ENCODE results near the gene EMSY. TPM values are rescaled to one million over a fixed set of nuclear protein-coding genes. Genes with fewer than 3 reads are reported as not detected.

Gene EMSY
- total and polyA plus RNA-seq, 12 donors: 7.0 to 48.0 (median 16.4) TPM

GRCh38 chr11:76445121-76446084 is 585 bp downstream of the EMSY start:
- 0% methylated on average over 15 to 56 of the region's 56 CpGs for WGBS, 4 donors

GRCh38 chr11:76448506-76448905 is 3.7 kb downstream of the EMSY start:
- intact Hi-C loops (cut with DNase I): loop anchor here in 1 of 2 donors (10.0 kb wide), 1 partner anchor 234 kb away; no protein-coding TSS in a partner anchor
- no peak for DNase-seq
- Histone ChIP-seq H3K4me3 (no peak overlapping the region), H3K4me1 (replicated peaks in 1 of 2) (peaks cover 11 to 14% of the 10 kb centered on the region in 2 donors), H3K27me3 (no peaks in the 10 kb centered on the region), H3K36me3 (replicated peaks in 1 of 2) (peaks cover 0 to 18% of the 10 kb centered on the region in 2 donors), H3K9me3 (replicated peaks in 1 of 3) (no peaks in the 10 kb centered on the region), H3K27ac (no peak overlapping the region)
- TF ChIP-seq, protein P1, sequence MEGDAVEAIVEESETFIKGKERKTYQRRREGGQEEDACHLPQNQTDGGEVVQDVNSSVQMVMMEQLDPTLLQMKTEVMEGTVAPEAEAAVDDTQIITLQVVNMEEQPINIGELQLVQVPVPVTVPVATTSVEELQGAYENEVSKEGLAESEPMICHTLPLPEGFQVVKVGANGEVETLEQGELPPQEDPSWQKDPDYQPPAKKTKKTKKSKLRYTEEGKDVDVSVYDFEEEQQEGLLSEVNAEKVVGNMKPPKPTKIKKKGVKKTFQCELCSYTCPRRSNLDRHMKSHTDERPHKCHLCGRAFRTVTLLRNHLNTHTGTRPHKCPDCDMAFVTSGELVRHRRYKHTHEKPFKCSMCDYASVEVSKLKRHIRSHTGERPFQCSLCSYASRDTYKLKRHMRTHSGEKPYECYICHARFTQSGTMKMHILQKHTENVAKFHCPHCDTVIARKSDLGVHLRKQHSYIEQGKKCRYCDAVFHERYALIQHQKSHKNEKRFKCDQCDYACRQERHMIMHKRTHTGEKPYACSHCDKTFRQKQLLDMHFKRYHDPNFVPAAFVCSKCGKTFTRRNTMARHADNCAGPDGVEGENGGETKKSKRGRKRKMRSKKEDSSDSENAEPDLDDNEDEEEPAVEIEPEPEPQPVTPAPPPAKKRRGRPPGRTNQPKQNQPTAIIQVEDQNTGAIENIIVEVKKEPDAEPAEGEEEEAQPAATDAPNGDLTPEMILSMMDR (IDR thresholded peaks at IDR 0.05): no peak
- no peak for TF ChIP-seq POLR2A (IDR thresholded peaks at IDR 0.05)
- 58 to 68% (median 63%) methylated on average over 2 of the region's 2 CpGs for WGBS, 4 donors

More at GRCh38 chr11:76445121-76446084, 585 bp downstream of the EMSY start:
- intact Hi-C loops (cut with DNase I): loop anchor here in 1 of 2 donors (10.0 kb wide), 1 partner anchor 231 kb away; no protein-coding TSS in a partner anchor
- Histone ChIP-seq H3K4me3 (peak overlapping the region; percentile 85 to 97 (median 90)), H3K9me3 (replicated peaks in 1 of 3) (no peaks in the 10 kb centered on the region), H3K36me3 (replicated peaks in 1 of 2) (peaks cover 0 to 8% of the 10 kb centered on the region in 2 donors), H3K27ac (peak overlapping the region; percentile 71 to 95 (median 91)), H3K27me3 (no peaks in the 10 kb centered on the region), H3K4me1 (replicated peaks in 1 of 2) (peaks cover 11 to 21% of the 10 kb centered on the region in 2 donors)
- TF ChIP-seq, protein P1 (IDR thresholded peaks at IDR 0.05): peak in 3 of 6 experiments; percentile 6 to 26 (median 13)
- TF ChIP-seq POLR2A (IDR thresholded peaks at IDR 0.05): peak in 1 of 2 donors; percentile 78
- DNase-seq: peak; percentile 75 to 90 (median 85)

DNA sequence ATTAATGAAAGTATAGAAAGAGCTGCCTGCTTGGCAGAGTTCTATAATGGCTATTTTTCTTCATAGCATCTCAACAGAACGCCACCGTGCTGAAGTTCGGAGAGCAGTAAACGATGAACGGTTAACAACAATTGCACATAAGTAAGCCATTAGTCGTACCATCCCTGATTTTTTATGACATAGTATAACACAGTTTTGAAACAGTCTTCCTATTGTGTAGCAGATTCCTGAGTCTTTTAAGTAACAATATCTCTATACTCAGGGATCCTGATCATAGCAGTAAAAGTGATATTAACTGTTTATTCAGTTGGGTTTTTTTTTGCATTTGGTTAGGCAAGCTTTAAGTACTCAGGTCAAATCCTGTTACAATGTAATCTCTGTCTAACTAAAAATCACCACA is 8.4 kb downstream of the EMSY start:
- no peak overlapping the region for H3K4me3 ChIP-seq
- H3K27me3 ChIP-seq: no peaks in the 10 kb centered on the region
- peaks cover 0 to 11% of the 10 kb centered on the region in 2 donors for H3K36me3 ChIP-seq (replicated peaks in 1 of 2)
- intact Hi-C loops (cut with DNase I): no loop called here
- 87 to 93% (median 89%) methylated on average over 6 of the region's 6 CpGs for WGBS, 4 donors
- no peak overlapping the region for H3K27ac ChIP-seq
- no peaks in the 10 kb centered on the region for H3K9me3 ChIP-seq (replicated peaks in 1 of 3)
- TF ChIP-seq, protein P1 (IDR thresholded peaks at IDR 0.05): no peak
- TF ChIP-seq POLR2A (IDR thresholded peaks at IDR 0.05): no peak
- no peaks in the 10 kb centered on the region for H3K4me1 ChIP-seq (replicated peaks in 1 of 2)
- DNase-seq: no peak

GRCh38 chr11:76455331-76455730 is 10.5 kb downstream of the EMSY start:
- Histone ChIP-seq H3K4me1 (replicated peaks in 1 of 2) (no peaks in the 10 kb centered on the region), H3K36me3 (replicated peaks in 1 of 2) (peaks cover 0 to 14% of the 10 kb centered on the region in 2 donors), H3K27ac (no peak overlapping the region), H3K4me3 (no peak overlapping the region), H3K9me3 (replicated peaks in 1 of 3) (no peaks in the 10 kb centered on the region), H3K27me3 (no peaks in the 10 kb centered on the region)
- no peak for DNase-seq
- TF ChIP-seq POLR2A (IDR thresholded peaks at IDR 0.05): no peak
- intact Hi-C loops (cut with DNase I): no loop called here
- WGBS, 4 donors: 64 to 77% (median 74%) methylated on average over 2 of the region's 2 CpGs

Data from adrenal gland (tissue), 12 donors.